Omental fat pad (tissue), 4 donors: ENCODE data around the gene CEP192. TPM values are rescaled to one million over a fixed set of nuclear protein-coding genes. Genes with fewer than 3 reads are reported as not detected.
"Not testable (repeated sequence)": the region's sequence is repeated elsewhere in the genome, so short reads cannot be mapped to it uniquely, and the experiment has no call there.

ENCODE experiments used
- ATAC-seq: fragments of 150-250 bp; one replicate; pipeline ENCODE4 v1.9.1; 2016; ENCODE audit warnings: mild to moderate bottlenecking, moderate library complexity; ENCODE audit not compliant: low FRiP score
- DNase-seq: peaks from one replicate; pipeline ENCODE4 v3.0.0-alpha.2; 2019; ENCODE audit warnings: low spot score
- CTCF ChIP-seq, 3 donors: fragments of 450-650 bp; IDR thresholded peaks; one replicate each; pipeline ENCODE4 v1.5.1; 2016 to 2017; ENCODE audit warnings: antibody characterized with exemption in 3 of 3, mild to moderate bottlenecking in 3 of 3, moderate library complexity in 2 of 3
- total RNA-seq, 4 donors: library from RNA; depleted of rRNA; stranded (reverse); fragments of >200 nt; gene quantifications; one replicate each; pipeline ENCODE4 v1.1.0, GENCODE V29; 2016

CEP192 gene
- total RNA-seq, 4 donors from 2014 or later = 13.3 to 29.6 (median 15.6) TPM

- no peak for TF ChIP-seq CTCF (IDR thresholded peaks at IDR 0.05)
- ATAC-seq (no peak), DNase-seq (no peak)
These were observed 76.8 kb downstream of the CEP192 start for GRCh38 chr18:13067966-13068365.

GRCh38 chr18:13070460-13070859 is 79.3 kb downstream of the CEP192 start:
- DNase-seq (no peak), ATAC-seq (no peak)
- no peak for TF ChIP-seq CTCF (IDR thresholded peaks at IDR 0.05)

GRCh38 chr18:13076886-13077285 is 85.7 kb downstream of the CEP192 start:
- ATAC-seq (no peak), DNase-seq (no peak)
- TF ChIP-seq CTCF (IDR thresholded peaks at IDR 0.05) = no peak

- ATAC-seq (no peak), DNase-seq (no peak)
- TF ChIP-seq CTCF (IDR thresholded peaks at IDR 0.05) = no peak
These were observed 86.3 kb downstream of the CEP192 start for GRCh38 chr18:13077473-13077872.

GRCh38 chr18:13078065-13078464 is 86.9 kb downstream of the CEP192 start:
- not testable (repeated sequence) for ATAC-seq, DNase-seq

GRCh38 chr18:13086906-13087305 is 95.7 kb downstream of the CEP192 start:
- ATAC-seq (no peak), DNase-seq (no peak)
- no peak for TF ChIP-seq CTCF (IDR thresholded peaks at IDR 0.05)

GRCh38 chr18:13095466-13095865 is 104.3 kb downstream of the CEP192 start:
- TF ChIP-seq CTCF (IDR thresholded peaks at IDR 0.05) = no peak
- no peak for DNase-seq
- no peak for ATAC-seq

- ATAC-seq (no peak), DNase-seq (no peak)
- no peak for TF ChIP-seq CTCF (IDR thresholded peaks at IDR 0.05)
These were observed 105.1 kb downstream of the CEP192 start for GRCh38 chr18:13096232-13096631.
